KOPT-K1 (cell line): Measurements from ENCODE around the gene BNIP3.

Experiments
- H3K27ac ChIP-seq: fragments of 200-600 bp; sonication (generic); 2 replicates; pipeline ENCODE4 v1.5.1; 2016; ENCODE audit warnings: antibody characterized with exemption, mild to moderate bottlenecking, low read depth, low read length; ENCODE audit not compliant: poor library complexity, severe bottlenecking
- H3K36me3 ChIP-seq: fragments of 200-600 bp; sonication (generic); 2 replicates; pipeline ENCODE4 v1.5.1; 2017; ENCODE audit warnings: antibody characterized with exemption, mild to moderate bottlenecking, low read length, moderate library complexity; ENCODE audit not compliant: insufficient read depth
- H3K9me3 ChIP-seq: fragments of 200-600 bp; sonication (generic); 2 replicates; pipeline ENCODE4 v1.5.1; 2017; ENCODE audit warnings: antibody characterized with exemption, low read length, mild to moderate bottlenecking; ENCODE audit not compliant: insufficient read depth, poor library complexity, severe bottlenecking

Gene BNIP3

DNA sequence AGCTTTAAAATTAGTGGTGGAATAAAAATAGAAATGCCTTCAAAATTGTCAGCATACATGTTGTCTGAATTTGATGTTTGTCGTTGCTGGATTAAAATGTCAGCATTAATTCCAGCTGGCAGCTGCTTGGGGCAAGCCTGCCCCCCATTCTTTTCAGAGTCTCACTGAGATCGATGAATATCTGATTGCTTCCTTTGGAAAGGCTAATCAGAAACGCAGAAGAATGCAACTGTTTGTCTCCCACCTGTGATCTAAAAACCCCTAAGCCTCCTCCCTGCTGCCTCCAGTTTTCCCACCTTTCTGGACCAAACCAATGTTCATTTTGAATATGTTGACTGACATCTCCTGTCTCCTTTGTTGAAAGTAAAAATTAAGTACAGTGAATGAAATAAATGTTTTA is 27.9 kb upstream of the BNIP3 start:
- Histone ChIP-seq H3K36me3 (no peaks in the 10 kb centered on the region), H3K9me3 (peaks cover 8% of the 10 kb centered on the region), H3K27ac (no peak overlapping the region)

DNA sequence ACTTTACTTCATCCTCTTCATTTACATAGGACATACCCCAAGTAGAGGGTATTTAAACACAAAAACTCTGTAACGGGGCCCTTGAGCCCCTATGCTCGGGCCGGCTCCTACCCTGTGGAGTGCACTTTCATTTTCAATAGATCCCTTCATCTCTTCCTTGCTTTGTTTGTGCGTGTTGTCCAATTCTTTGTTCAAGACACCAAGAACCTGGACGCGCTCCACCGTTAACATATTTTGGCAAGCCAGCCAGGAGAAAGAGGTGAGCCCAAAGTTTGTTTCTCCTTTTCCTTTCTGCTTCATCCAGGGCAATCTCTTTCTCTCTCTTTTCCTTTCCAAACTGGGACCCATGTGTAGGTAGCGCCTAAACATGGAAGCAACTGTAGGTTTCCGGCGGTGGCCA is 26.0 kb upstream of the BNIP3 start:
- H3K36me3 ChIP-seq = no peaks in the 10 kb centered on the region
- H3K9me3 ChIP-seq = peaks cover 8% of the 10 kb centered on the region
- H3K27ac ChIP-seq = no peak overlapping the region

DNA sequence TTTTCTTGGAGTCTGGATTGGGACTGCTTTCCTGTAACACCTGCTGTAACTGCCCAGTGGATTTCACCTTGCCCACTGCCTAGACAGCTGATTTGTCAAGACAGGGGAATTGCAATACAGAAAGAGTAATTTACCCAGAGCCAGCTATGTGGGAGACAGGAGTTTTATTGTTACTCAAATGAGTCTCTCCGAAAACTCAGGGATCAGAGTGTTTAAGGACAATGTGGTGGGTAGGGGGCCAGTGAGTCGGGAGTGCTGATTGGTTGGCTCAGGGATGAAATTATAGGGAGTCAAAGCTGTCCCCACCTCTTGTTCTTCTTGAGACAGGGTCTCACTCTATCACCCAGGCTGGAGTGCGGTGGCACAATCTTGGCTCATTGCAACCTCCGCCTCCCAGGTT is 25.2 kb upstream of the BNIP3 start:
- Histone ChIP-seq H3K9me3 (peaks cover 8% of the 10 kb centered on the region), H3K36me3 (no peaks in the 10 kb centered on the region), H3K27ac (no peak overlapping the region)

DNA sequence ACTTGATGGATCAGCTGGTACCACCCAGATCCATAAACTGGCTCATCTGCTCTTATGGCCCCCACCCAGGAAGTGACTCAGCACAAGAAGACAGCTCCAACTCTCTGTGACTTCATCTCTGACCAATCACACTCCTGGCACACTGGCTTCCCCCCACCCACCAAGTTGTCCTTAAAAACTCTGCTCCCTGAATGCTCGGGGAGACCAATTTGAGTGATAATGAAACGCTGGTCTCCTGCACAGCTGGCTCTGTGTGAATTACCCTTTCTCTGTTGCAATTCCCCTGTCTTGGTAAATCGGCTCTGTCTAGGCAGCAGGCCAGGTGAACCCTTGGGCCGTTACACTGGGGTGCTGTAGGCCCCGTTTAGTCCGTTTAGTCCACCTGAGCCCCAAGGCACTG is 23.4 kb upstream of the BNIP3 start:
- Histone ChIP-seq H3K36me3 (no peaks in the 10 kb centered on the region), H3K9me3 (peaks cover 8% of the 10 kb centered on the region), H3K27ac (no peak overlapping the region)

DNA sequence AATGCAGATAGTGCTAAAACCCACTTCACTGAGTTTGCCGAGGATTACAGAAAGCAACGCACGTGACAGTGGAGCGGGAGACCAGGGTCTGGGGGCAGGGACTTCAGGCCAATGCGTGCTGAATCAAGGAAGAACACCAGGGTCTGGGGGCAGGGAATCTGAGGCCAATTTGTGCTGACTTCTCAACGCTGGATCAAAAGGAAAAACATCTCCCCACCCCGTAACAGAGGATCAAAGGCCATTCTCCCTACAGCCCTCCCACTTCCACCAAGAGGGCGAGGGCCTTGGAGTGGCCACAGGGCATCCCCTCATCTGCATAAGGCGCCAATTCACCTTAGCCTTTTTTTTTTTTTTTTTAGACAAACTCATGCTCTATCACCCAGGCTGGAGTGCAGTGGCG is 22.3 kb upstream of the BNIP3 start:
- peaks cover 8% of the 10 kb centered on the region for H3K9me3 ChIP-seq
- no peaks in the 10 kb centered on the region for H3K36me3 ChIP-seq
- no peak overlapping the region for H3K27ac ChIP-seq

DNA sequence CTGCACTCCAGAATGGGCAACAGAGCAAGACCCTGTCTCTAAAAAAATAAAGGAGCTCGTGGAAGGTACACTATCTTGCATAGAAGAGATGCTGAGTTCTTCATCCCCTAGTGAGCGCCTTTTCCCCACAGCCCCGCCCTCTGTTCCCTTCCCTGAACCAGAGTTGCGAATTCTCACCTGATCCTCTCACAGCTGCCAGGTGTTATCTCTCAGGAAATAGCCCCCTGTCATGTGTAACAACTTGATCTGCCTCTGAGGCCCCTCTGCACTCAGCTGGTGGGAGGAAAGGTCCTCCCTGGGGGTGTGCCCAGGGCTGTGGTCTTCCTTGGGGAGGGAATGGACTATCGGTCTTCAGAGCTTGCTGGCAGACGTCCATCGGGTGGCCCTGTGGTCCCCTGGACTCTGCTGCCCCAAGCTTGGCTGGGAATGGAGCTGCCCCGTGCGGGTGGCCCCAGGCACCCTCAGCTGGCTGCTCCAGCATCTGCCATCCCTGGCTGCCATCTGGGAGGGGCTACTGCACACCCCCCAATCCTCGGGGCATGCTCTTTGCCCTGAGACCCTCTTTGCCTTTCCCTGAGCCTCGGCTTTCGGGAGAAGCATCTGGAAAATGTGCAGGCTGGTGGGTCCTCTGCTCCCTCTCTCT is 21.7 kb upstream of the BNIP3 start:
- no peaks in the 10 kb centered on the region for H3K36me3 ChIP-seq
- H3K9me3 ChIP-seq = peaks cover 8% of the 10 kb centered on the region
- no peak overlapping the region for H3K27ac ChIP-seq

DNA sequence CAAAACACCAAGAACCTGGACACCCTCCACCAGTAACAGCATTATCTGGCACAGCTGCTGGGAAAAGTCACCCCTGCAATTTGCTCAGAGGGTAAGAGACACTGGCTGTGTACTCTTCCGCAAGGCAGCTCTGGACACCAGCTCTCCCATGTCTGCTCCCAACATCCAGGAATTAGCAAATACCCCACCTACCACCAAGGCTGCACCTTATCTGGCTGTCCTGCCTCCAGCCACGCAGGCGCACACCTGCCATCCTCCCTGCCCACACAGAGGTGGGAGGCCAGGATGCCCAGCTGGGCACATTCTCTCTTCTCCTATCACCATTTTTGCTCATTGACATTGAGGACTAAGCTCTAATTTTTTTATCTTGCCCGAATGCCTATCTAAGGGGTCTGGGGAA is 20.3 kb upstream of the BNIP3 start:
- Histone ChIP-seq H3K27ac (peak overlapping the region; percentile 66), H3K9me3 (peaks cover 8% of the 10 kb centered on the region), H3K36me3 (no peaks in the 10 kb centered on the region)

DNA sequence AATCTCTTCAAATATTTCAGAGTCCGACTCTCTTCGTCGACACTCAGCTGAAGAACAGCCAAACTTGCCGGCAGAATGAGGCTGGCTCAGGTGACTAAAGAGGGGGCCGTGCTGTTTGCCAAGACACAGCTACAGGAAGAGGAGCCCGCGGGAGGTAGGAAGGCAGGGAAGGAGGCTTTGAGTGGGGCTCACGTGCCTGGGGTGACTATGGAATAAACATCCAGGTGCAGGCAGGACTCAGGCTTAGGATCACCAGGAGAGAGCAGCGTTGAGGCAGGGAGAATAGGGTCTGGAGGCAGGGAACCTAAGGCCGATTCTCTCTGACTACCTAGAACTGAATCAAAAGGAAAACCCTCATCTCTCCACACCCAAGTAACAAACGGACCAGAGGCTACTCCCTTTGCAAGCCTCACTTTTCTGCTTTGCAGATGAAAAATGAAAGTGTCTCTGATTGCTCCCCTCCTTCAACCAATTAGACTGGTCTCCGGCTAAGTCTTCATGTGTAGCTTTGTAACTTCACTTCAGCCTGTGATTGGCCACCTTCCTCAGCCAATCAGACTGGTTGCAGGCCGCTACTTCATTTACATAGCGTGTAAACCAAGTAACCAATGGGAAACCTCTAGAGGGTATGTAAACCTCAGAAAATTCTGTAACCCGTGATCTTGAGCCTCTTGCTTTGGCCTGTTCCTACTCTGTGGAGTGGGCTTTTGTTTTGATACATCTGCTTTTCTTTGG is 19.7 kb upstream of the BNIP3 start:
- Histone ChIP-seq H3K27ac (peak overlapping the region; percentile 66), H3K9me3 (peaks cover 8% of the 10 kb centered on the region), H3K36me3 (no peaks in the 10 kb centered on the region)

DNA sequence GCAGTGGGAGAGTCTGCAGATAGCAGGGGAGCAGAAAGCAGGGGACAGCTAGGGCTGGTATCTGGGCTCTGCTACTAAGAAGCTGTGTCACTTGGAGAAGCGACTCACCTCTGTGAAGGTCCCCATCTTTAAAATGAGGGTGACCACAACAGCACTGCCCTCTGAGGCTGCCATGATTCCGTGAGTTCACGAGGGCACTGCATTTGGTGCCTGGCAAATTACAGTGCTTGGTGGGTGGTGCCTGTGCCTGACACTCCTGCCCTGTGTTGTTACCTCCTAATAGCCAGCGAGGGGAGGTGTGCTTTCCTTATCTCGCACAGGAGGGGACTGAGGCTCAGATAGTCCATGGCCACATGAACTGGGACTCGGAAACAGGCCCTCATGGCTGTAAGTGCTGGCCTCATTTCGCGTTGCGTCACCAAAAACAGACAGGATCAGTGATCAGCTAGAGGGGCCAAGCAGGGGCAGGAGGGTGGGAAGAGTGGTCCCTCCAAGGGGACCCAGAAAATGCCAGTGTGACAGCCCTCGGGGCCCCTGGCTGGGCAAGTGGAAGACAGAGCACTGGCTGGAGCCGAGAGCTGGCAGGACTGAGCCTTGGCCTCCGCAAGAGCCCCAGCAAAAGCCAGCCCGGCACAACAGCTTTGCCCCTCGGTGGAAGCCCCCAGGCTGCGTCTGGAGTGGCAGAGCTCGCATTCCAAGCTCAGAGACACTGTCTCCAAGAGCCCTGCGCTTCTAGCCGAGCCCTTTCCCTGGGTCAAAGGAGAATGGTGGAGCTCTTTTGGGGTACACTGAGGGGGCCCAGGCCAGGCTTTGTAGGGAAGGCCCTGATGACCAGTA is 17.3 kb upstream of the BNIP3 start:
- Histone ChIP-seq H3K36me3 (no peaks in the 10 kb centered on the region), H3K27ac (no peak overlapping the region), H3K9me3 (no peaks in the 10 kb centered on the region)

DNA sequence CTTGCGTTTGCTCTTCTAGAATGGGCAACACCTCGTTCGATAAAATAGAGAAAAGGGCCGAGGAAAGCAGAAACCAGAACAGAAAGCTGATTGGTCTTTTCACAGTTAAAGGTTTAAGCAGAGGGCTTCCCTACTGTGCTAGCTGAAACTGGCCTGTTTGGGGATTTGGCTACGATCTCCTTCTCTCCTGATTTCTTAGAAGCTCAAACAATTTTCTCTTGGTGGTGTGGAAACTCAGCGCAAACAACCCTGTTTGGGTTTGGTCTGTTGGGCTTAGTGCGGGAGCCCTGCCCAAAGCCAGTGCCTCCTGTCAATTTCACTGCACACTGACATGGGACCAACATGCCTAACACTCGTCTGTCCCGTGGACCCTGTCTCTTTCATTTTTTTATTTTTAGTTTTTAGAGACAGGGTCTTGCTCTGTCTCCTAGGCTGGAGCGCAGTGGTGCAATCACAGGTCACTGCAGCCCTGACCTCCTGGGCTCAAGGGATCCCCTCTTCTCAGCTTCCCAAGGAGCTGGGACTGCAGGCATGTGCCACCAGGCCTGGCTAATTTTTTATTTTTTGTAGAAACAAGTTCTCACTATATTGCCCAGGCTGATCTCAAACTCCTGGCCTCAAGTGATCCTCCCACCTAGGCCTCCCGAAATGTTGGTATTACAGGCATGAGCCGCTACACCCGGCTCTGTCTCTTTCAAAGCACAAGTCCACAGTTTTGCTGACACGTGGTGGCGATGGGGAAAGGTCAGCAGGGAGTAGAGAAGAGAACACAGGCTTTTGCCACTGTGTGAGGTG is 16.5 kb upstream of the BNIP3 start:
- H3K9me3 ChIP-seq = no peaks in the 10 kb centered on the region
- H3K36me3 ChIP-seq = no peaks in the 10 kb centered on the region
- H3K27ac ChIP-seq = no peak overlapping the region

DNA sequence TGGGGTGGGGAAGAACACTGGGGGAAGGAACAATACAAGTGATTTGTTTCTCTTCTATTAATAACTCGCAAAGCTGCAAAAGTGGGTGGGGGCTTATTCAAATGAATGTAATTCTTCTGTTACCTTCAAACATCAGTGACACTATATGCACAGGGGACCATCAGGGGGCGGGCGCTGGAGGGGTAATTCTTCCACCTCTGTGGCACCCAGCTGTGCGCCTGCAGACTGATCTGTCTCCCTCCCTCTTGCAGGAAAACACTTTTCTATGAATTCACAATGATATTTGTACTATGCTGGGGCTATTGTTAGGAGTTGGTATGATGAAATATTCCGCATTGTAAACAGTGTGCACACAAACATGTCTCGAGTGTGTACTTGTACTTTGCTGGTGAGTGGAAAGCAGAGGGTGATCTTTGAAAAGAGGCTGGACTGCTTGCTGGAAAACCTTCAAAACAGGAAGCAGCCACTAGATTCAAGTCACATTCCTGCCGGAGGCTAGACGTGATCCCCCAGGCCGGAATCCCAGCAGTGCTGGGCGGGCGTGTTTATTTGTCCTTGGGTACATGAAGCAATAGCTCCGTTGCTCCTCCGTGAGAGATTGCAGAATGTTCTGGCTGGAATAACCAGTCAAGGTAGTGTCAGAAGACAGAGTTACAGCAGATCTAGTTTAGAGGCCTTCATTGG is 15.8 kb upstream of the BNIP3 start:
- no peak overlapping the region for H3K27ac ChIP-seq
- H3K36me3 ChIP-seq = no peaks in the 10 kb centered on the region
- no peaks in the 10 kb centered on the region for H3K9me3 ChIP-seq

DNA sequence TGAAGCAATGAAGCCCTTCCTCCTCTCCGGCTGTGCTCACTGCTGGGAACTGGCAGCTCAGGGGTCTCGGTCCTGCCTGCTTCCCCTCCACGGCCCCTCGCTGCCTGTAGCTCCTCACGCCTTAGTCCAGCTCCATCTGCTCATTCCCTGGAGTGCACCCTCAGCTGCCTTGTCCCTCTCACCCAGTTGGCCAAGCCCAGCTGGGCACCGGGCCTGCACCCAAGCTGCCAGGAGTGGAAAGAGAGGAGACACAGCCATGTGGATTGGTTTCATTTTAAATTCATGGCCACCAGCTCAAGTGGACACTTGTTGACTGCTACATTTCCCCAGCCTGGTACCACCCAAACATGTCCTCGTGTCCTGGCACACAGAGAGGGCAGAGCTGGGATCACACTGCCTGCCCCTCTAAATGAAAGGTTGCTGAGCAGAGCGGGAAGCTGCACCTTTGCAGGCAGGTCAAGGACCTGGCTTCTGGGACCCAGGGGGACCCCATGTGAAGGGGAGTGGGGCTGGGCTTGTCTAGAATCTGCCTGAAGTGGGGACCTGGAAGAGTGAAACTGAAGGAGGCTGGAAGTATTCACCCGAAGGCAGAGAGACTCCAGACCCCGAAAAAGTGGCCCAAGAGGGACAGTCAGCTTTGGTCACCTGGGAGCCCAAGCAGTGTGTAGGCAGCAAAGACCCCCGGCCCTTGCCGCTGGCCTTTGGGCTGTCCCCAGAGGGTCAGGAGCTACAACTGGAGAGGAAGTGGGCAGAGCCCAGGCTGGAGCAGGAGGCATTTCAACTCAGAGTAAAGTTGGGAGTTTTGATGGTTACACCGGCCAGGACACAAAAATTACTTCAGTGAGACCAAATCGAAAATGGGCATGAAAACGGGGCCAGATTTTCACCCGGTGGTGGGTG is 15.0 kb upstream of the BNIP3 start:
- H3K27ac ChIP-seq = no peak overlapping the region
- H3K36me3 ChIP-seq = no peaks in the 10 kb centered on the region
- no peaks in the 10 kb centered on the region for H3K9me3 ChIP-seq

DNA sequence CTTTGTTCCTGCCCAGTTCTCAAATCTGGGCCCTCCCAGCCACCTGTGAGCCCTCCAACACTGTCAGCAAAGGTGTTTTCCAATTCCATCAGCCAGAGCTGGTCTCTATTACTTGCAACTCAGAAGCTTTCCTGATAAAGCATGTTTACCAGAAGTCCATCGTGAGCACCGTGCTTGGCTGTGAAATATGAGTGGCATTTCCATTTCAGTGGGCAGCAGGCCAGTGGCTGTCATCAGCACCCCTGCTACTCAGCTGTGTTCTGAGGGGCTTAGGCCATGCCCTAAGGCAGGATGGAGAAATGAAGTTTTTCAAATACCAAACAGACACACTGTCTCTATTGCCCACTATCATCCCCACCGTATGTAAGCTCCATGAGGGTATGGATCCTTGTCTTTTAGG is 12.7 kb upstream of the BNIP3 start:
- Histone ChIP-seq H3K27ac (no peak overlapping the region), H3K9me3 (no peaks in the 10 kb centered on the region), H3K36me3 (no peaks in the 10 kb centered on the region)

DNA sequence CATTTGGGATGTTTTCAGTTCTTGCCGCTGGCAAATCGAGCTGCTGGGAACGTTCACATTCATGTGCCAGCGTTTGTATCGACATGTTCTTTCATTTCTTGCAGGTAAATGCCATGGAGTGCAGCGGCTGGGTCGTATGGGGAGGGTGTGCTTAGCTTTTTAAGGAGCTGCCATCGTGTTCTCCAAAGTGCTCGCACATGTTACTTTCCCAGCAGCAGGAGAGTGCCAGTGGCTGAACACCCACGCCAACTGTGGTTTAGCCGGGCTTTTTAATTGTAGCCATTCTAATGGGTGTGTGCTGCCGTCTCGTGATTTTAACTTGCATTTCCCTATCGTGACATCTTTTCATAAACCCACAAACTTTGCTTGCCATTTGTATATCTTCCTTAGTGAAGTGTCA is 11.6 kb upstream of the BNIP3 start:
- Histone ChIP-seq H3K27ac (no peak overlapping the region), H3K9me3 (no peaks in the 10 kb centered on the region), H3K36me3 (no peaks in the 10 kb centered on the region)
